GM19035 (cell line): ENCODE data around the gene PATE3.

ENCODE experiments used
- ATAC-seq: cut with Tn5 transposase; IDR thresholded peaks from one replicate; pipeline ENCODE4 v1.9.1; 2021; ENCODE audit not compliant: unreplicated experiment

The PATE3 gene

GRCh38 chr11:125835748-125836147 is 47.8 kb downstream of the PATE3 start:
- no peak for ATAC-seq
